Mesenchymal stem cell (in vitro differentiated cells and primary cell): ENCODE data around the gene GRAP.

ENCODE experiments used
- DNase-seq: peaks from one replicate; pipeline ENCODE4 v3.0.0-alpha.2; 2013
- H2AFZ ChIP-seq: one replicate; pipeline ENCODE4 v1.6.1; 2013; ENCODE audit warnings: low read depth, mild to moderate bottlenecking, control low read depth, inconsistent platforms, low read length, moderate library complexity
- H2AK5ac ChIP-seq: 2 replicates; pipeline ENCODE4 v1.6.1; 2013; ENCODE audit warnings: low read length, moderate library complexity, mild to moderate bottlenecking, inconsistent platforms; ENCODE audit not compliant: severe bottlenecking
- H2BK120ac ChIP-seq: one replicate; pipeline ENCODE4 v1.6.1; 2013; ENCODE audit warnings: low read depth, mild to moderate bottlenecking, inconsistent platforms, low read length, moderate library complexity
- H2BK12ac ChIP-seq, 2 experiments: one replicate each; pipeline ENCODE4 v1.6.1; 2013; ENCODE audit warnings: inconsistent platforms in 2 of 2, low read length in 2 of 2, mild to moderate bottlenecking in 2 of 2, moderate library complexity in 2 of 2, control low read depth in 1 of 2
- H2BK15ac ChIP-seq: one replicate; pipeline ENCODE4 v1.6.1; 2013; ENCODE audit warnings: mild to moderate bottlenecking, low read depth, inconsistent platforms; ENCODE audit not compliant: poor library complexity, severe bottlenecking
- H2BK5ac ChIP-seq: 2 replicates; pipeline ENCODE4 v1.6.1; 2013; ENCODE audit warnings: low read depth, mild to moderate bottlenecking, low read length, control low read depth, inconsistent platforms; ENCODE audit not compliant: poor library complexity, severe bottlenecking
- H3K14ac ChIP-seq, 2 experiments: one replicate each; pipeline ENCODE4 v1.6.1; 2013; ENCODE audit warnings: inconsistent platforms in 2 of 2, low read length in 2 of 2, control low read depth in 1 of 2, mild to moderate bottlenecking in 1 of 2, moderate library complexity in 1 of 2
- H3K18ac ChIP-seq, 2 experiments: one replicate each; pipeline ENCODE4 v1.6.1; 2013; ENCODE audit warnings: inconsistent platforms in 2 of 2, low read length in 2 of 2, control low read depth in 1 of 2, low read depth in 1 of 2, mild to moderate bottlenecking in 1 of 2
- H3K23ac ChIP-seq, 2 experiments: one replicate each; pipeline ENCODE4 v1.6.1; 2013; ENCODE audit warnings: inconsistent platforms in 2 of 2, low read length in 2 of 2, mild to moderate bottlenecking in 2 of 2, moderate library complexity in 2 of 2, control low read depth in 1 of 2
- H3K27ac ChIP-seq: 2 replicates; pipeline ENCODE4 v1.5.1; 2013; ENCODE audit warnings: mild to moderate bottlenecking, moderate library complexity, low read length, control low read depth, inconsistent platforms; ENCODE audit not compliant: poor library complexity, severe bottlenecking
- H3K27me3 ChIP-seq, 2 experiments: 2 replicates each; pipeline versions ENCODE4 v1.6.1 to v1.7.0; 2013; ENCODE audit warnings: low read length in 2 of 2, mild to moderate bottlenecking in 2 of 2, moderate library complexity in 2 of 2, control low read depth in 1 of 2, inconsistent platforms in 1 of 2; ENCODE audit not compliant: control insufficient read depth in 1 of 2, insufficient read depth in 1 of 2
- H3K36me3 ChIP-seq, 2 experiments: 2 replicates each; pipeline versions ENCODE4 v1.6.1 to v1.7.0; 2013; ENCODE audit warnings: low read length in 2 of 2, control low read depth in 1 of 2, inconsistent platforms in 1 of 2, low read depth in 1 of 2, mild to moderate bottlenecking in 1 of 2; ENCODE audit not compliant: insufficient read depth in 2 of 2, control insufficient read depth in 1 of 2
- H3K4ac ChIP-seq, 2 experiments: one replicate each; pipeline ENCODE4 v1.6.1; 2013; ENCODE audit warnings: inconsistent platforms in 2 of 2, low read length in 2 of 2, mild to moderate bottlenecking in 2 of 2, moderate library complexity in 2 of 2, control low read depth in 1 of 2, low read depth in 1 of 2
- H3K4me1 ChIP-seq: 2 replicates; pipeline ENCODE4 v1.6.1; 2013; ENCODE audit warnings: low read depth, low read length, control low read depth; ENCODE audit not compliant: control insufficient read depth, insufficient read depth
- H3K4me2 ChIP-seq: 2 replicates; pipeline ENCODE4 v1.6.1; 2013; ENCODE audit warnings: low read length, mild to moderate bottlenecking, inconsistent platforms; ENCODE audit not compliant: poor library complexity, severe bottlenecking
- H3K4me3 ChIP-seq, 2 experiments: 2 replicates each; pipeline versions ENCODE4 v1.5.1 to v1.7.0; 2013; ENCODE audit warnings: low read length in 2 of 2, mild to moderate bottlenecking in 2 of 2, control low read depth in 1 of 2, low read depth in 1 of 2; ENCODE audit not compliant: insufficient read depth in 1 of 2
- H3K79me1 ChIP-seq: replicated peaks from 2 replicates; pipeline ENCODE4 v1.6.1; 2013; ENCODE audit warnings: mild to moderate bottlenecking, control low read depth, low read length, inconsistent platforms; ENCODE audit not compliant: poor library complexity, severe bottlenecking
- H3K9ac ChIP-seq: 2 replicates; pipeline ENCODE4 v1.7.0; 2013; ENCODE audit warnings: mild to moderate bottlenecking, low read length, moderate library complexity
- H3K9me3 ChIP-seq: 2 replicates; pipeline ENCODE4 v1.7.0; 2013; ENCODE audit warnings: mild to moderate bottlenecking, low read length; ENCODE audit not compliant: control insufficient read depth
- H4K8ac ChIP-seq: one replicate; pipeline ENCODE4 v1.6.1; 2013; ENCODE audit warnings: inconsistent platforms, mild to moderate bottlenecking, low read length, moderate library complexity
- H4K91ac ChIP-seq: one replicate; pipeline ENCODE4 v1.6.1; 2013; ENCODE audit warnings: mild to moderate bottlenecking, low read length, inconsistent platforms
- WGBS: methylation state at CpG from one replicate; pipeline ENCODE4 v1.1.7; 2013; ENCODE audit warnings: mixed read lengths; 5-methylcytosine and 5-hydroxymethylcytosine counted together

GRAP gene

DNA sequence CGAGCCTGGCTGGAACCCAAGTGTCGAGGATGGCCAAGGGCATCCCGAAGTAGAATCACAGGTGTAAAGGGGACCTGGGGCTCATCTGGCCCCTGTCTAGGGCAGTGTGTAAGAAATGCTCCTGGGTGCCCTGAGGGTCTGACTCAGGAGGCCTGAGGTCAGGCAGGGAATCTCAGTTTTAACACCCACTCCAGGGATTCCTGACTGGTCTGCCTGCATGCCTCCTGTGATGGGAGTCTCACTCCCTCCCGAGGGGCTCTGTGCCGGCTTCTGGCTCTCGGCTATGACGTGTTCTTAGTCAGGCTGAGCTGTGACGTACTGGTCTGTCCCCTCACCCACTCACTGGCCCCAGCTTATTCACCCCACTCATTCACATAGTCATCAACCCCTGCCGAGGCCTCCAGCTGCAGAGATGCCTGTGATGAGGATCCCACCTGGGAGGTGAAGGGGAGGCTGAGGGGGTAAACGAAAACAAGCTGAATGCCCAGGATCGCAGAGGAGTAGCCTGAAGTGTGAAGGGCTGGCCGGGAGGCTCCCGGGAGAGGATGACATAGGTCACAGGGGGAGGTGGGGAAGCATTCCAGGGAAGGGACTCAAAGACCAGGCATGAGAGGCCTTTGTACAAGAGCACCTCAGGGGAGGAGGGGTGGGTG lies 65.9 kb downstream of the GRAP start:
- Histone ChIP-seq H3K9ac (peak overlapping the region; percentile 78), H3K23ac (no peak overlapping the region), H3K36me3 (peaks cover 14 to 62% of the 10 kb centered on the region in 2 experiments), H2BK5ac (no peak overlapping the region), H2BK15ac (no peak overlapping the region), H2AK5ac (peak overlapping the region; percentile 77), H3K9me3 (no peaks in the 10 kb centered on the region), H2BK120ac (no peak overlapping the region), H3K4ac (no peak overlapping the region), H3K14ac (no peak overlapping the region), H3K27me3 (no peaks in the 10 kb centered on the region), H3K27ac (peak overlapping the region; percentile 72), H3K79me1 (peaks cover 18% of the 10 kb centered on the region), H3K4me1 (peaks cover 48% of the 10 kb centered on the region), H4K8ac (peak overlapping the region; percentile 28), H3K4me2 (no peak overlapping the region), H3K4me3 (no peak overlapping the region), H2AFZ (no peak overlapping the region), H4K91ac (no peak overlapping the region), H2BK12ac (peak overlapping the region in 1 of 2 experiments; percentile 15), H3K18ac (no peak overlapping the region)
- no peak for DNase-seq
- WGBS, result 57% methylated on average over 8 of the region's 13 CpGs

DNA sequence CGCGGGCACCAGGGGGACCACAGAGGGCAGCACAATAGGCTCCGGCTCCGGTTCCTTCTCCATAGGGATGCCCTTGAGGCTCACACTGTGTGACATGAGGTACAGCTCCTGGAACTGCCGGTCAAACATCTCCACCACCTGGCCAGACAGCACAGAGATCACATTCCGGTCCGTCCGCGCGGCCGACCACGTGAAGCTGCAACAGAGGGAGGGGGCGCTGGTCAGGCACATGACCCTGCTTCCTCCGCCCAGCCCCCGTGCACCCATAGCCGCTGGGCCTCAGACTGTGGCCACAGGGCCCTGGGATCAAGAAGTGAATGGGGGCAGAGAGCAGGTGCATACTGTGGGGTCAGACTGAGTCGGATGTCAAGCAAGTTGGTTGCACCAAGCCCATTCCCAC lies 68.1 kb downstream of the GRAP start:
- Histone ChIP-seq H3K27ac (no peak overlapping the region), H4K91ac (no peak overlapping the region), H3K4me2 (no peak overlapping the region), H3K4ac (no peak overlapping the region), H2BK120ac (no peak overlapping the region), H3K27me3 (no peaks in the 10 kb centered on the region), H2BK15ac (no peak overlapping the region), H3K4me1 (peaks cover 48% of the 10 kb centered on the region), H3K36me3 (peaks cover 14 to 53% of the 10 kb centered on the region in 2 experiments), H3K9ac (no peak overlapping the region), H2BK5ac (no peak overlapping the region), H3K14ac (no peak overlapping the region), H2BK12ac (no peak overlapping the region), H3K79me1 (peaks cover 13% of the 10 kb centered on the region), H3K9me3 (no peaks in the 10 kb centered on the region), H2AFZ (no peak overlapping the region), H3K18ac (no peak overlapping the region), H2AK5ac (no peak overlapping the region), H3K4me3 (no peak overlapping the region), H4K8ac (no peak overlapping the region), H3K23ac (no peak overlapping the region)
- no peak for DNase-seq
- WGBS, result 92% methylated on average over 17 of the region's 17 CpGs

DNA sequence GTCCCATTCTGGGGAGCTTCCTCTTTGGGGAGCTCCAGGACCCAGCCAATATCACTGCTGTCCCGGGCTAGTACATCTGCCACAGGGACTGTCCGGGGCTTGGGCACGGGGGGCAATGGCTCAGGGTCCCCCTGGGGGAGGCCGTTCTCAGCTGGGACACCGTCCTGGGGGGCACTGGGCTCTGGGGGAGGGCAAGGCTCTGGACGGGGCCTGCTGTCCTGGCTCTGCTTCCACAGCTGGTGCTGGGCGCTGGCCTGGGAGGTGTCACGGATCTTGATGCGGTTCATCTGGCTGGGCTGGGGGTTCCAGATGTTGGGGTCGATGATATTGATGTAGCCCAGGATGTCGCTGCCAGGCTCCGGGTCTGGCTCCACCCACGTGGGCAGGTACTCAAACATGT lies 68.7 kb downstream of the GRAP start:
- Histone ChIP-seq H3K14ac (no peak overlapping the region), H3K9ac (no peak overlapping the region), H3K18ac (no peak overlapping the region), H2BK15ac (no peak overlapping the region), H3K4ac (no peak overlapping the region), H2BK12ac (no peak overlapping the region), H3K79me1 (peaks cover 14% of the 10 kb centered on the region), H3K4me3 (no peak overlapping the region), H3K9me3 (no peaks in the 10 kb centered on the region), H3K4me2 (no peak overlapping the region), H2AK5ac (no peak overlapping the region), H3K23ac (no peak overlapping the region), H3K27ac (no peak overlapping the region), H2AFZ (no peak overlapping the region), H4K91ac (no peak overlapping the region), H3K36me3 (peaks cover 14 to 49% of the 10 kb centered on the region in 2 experiments), H4K8ac (no peak overlapping the region), H3K4me1 (peaks cover 44% of the 10 kb centered on the region), H2BK120ac (no peak overlapping the region), H3K27me3 (no peaks in the 10 kb centered on the region), H2BK5ac (no peak overlapping the region)
- no peak for DNase-seq
- 94% methylated on average over 13 of the region's 13 CpGs for WGBS

DNA sequence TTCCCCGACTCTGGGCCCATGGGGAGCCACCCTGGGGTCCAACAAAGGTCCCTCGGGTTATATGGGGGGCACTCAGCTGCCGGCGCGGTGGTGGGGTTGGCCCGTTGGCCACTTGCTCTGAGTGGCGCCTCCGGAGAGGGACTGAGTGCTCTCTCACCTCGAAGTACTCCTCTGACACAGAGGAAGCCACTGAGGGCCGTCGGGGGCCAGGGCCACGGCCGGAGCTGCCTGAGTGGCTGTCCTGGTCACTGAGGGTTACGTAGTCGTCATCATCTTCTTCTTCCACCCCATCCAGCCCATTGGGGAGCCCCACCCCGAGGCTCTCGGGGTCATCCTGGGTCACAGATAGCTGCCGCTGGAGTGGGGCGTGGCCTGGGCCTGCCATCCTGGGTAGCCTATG lies 69.1 kb downstream of the GRAP start:
- H3K9me3 ChIP-seq, result no peaks in the 10 kb centered on the region
- 96% methylated on average over 19 of the region's 19 CpGs for WGBS

More for the DNA sequence above, 69.1 kb downstream of the GRAP start:
- H3K18ac ChIP-seq, result no peak overlapping the region
- no peak overlapping the region for H2BK12ac ChIP-seq
- no peaks in the 10 kb centered on the region for H3K27me3 ChIP-seq
- H3K4me1 ChIP-seq, result peaks cover 40% of the 10 kb centered on the region
- no peak overlapping the region for H4K8ac ChIP-seq
- H2BK120ac ChIP-seq, result no peak overlapping the region
- H3K4me2 ChIP-seq, result no peak overlapping the region
- no peak overlapping the region for H2AK5ac ChIP-seq
- no peak overlapping the region for H4K91ac ChIP-seq
- H2BK15ac ChIP-seq, result no peak overlapping the region
- DNase-seq, result no peak
- H3K14ac ChIP-seq, result no peak overlapping the region
- no peak overlapping the region for H2AFZ ChIP-seq
- no peak overlapping the region for H3K23ac ChIP-seq
- no peak overlapping the region for H3K4me3 ChIP-seq
- H3K9ac ChIP-seq, result no peak overlapping the region
- H3K36me3 ChIP-seq, result peaks cover 14 to 49% of the 10 kb centered on the region in 2 experiments
- H2BK5ac ChIP-seq, result no peak overlapping the region
- peaks cover 14% of the 10 kb centered on the region for H3K79me1 ChIP-seq
- no peak overlapping the region for H3K4ac ChIP-seq
- H3K27ac ChIP-seq, result no peak overlapping the region
